Renal pelvis (tissue), 4 donors: ENCODE results near the gene RIMKLB. TPM values are rescaled to one million over a fixed set of nuclear protein-coding genes. Genes with fewer than 3 reads are reported as not detected.
"Not testable (repeated sequence)": the region's sequence is repeated elsewhere in the genome, so short reads cannot be mapped to it uniquely, and the experiment has no call there.

Experiments used
- DNase-seq: peaks from one replicate; pipeline ENCODE4 v3.0.0-alpha.2; 2013
- polyA plus RNA-seq, 3 donors: library from polyadenylated mRNA; unstranded; fragments of 120-200 nt; gene quantifications; one replicate each; pipeline ENCODE4 v1.2.1, GENCODE V29; 2013; ENCODE audit not compliant: insufficient read length in 3 of 3

The RIMKLB gene
- polyA plus RNA-seq, 3 donors: 93.8 to 120 (median 114) TPM

- DNase-seq: no peak
Observed at GRCh38 chr12:8746046-8746445, 48.3 kb downstream of the RIMKLB start.

- DNase-seq: not testable (repeated sequence)
Observed at GRCh38 chr12:8760076-8760475, 62.3 kb downstream of the RIMKLB start.

- not testable (repeated sequence) for DNase-seq
Observed at GRCh38 chr12:8762701-8763100, 64.9 kb downstream of the RIMKLB start.

GRCh38 chr12:8766121-8766520, 68.3 kb downstream of the RIMKLB start:
- DNase-seq: not testable (repeated sequence)

- DNase-seq: no peak
Observed at GRCh38 chr12:8770499-8770898, 72.7 kb downstream of the RIMKLB start.

GRCh38 chr12:8771072-8771471, 73.3 kb downstream of the RIMKLB start:
- DNase-seq: no peak

GRCh38 chr12:8773461-8773860, 75.7 kb downstream of the RIMKLB start:
- DNase-seq: peak; percentile 20

GRCh38 chr12:8779281-8779680, 81.5 kb downstream of the RIMKLB start:
- DNase-seq: no peak

GRCh38 chr12:8779862-8780261, 82.1 kb downstream of the RIMKLB start:
- no peak for DNase-seq

GRCh38 chr12:8780389-8780788, 82.6 kb downstream of the RIMKLB start:
- DNase-seq: peak; percentile 16

- no peak for DNase-seq
Observed at GRCh38 chr12:8781381-8782127, 83.8 kb downstream of the RIMKLB start.

GRCh38 chr12:8784290-8784888, 86.6 kb downstream of the RIMKLB start:
- DNase-seq: peak; percentile 9

- no peak for DNase-seq
Observed at GRCh38 chr12:8785499-8785898, 87.7 kb downstream of the RIMKLB start.

- not testable (repeated sequence) for DNase-seq
Observed at GRCh38 chr12:8787206-8787605, 89.4 kb downstream of the RIMKLB start.

- not testable (repeated sequence) for DNase-seq
Observed at GRCh38 chr12:8788706-8789105, 90.9 kb downstream of the RIMKLB start.

- not testable (repeated sequence) for DNase-seq
Observed at GRCh38 chr12:8789341-8790013, 91.7 kb downstream of the RIMKLB start.

GRCh38 chr12:8793226-8793625, 95.4 kb downstream of the RIMKLB start:
- not testable (repeated sequence) for DNase-seq

GRCh38 chr12:8794611-8795010, 96.8 kb downstream of the RIMKLB start:
- not testable (repeated sequence) for DNase-seq

- DNase-seq: no peak
Observed at GRCh38 chr12:8796831-8797626, 99.2 kb downstream of the RIMKLB start.

GRCh38 chr12:8801213-8801612, 103.4 kb downstream of the RIMKLB start:
- not testable (repeated sequence) for DNase-seq

- not testable (repeated sequence) for DNase-seq
Observed at GRCh38 chr12:8804833-8805232, 107.0 kb downstream of the RIMKLB start.

GRCh38 chr12:8805487-8805886, 107.7 kb downstream of the RIMKLB start:
- DNase-seq: not testable (repeated sequence)
